Tibial artery (tissue), 4 donors: Measurements from ENCODE around the gene DYSF.
A peak's percentile ranks its signal among the peaks of the same experiment; 100 is the strongest.

Experiments used
- DNase-seq, 2 donors: peaks; one replicate each; pipeline ENCODE4 v3.0.0-alpha.2; 2019
- H3K27ac ChIP-seq, 2 donors: fragments of 200-600 bp; sonication (generic) in 1 of 2; 1 replicate in 1 of 2; 2 replicates in 1 of 2; pipeline ENCODE4 v1.5.1; 2018 to 2019; ENCODE audit warnings: mild to moderate bottlenecking in 1 of 2
- H3K27me3 ChIP-seq, 2 donors: fragments of 200-600 bp; sonication (generic) in 1 of 2; one replicate each; pipeline versions ENCODE4 v1.5.1 to v1.6.0; 2016 to 2019
- H3K36me3 ChIP-seq, 3 donors: fragments of 200-600 bp; sonication (generic) in 2 of 3; one replicate each; pipeline ENCODE4 v1.5.1; 2016 to 2019; ENCODE audit warnings: mild to moderate bottlenecking in 2 of 3
- H3K4me1 ChIP-seq, 4 donors: fragments of 200-600 bp; sonication (generic) in 2 of 4; 1 replicate in 3 of 4; 2 replicates in 1 of 4; pipeline ENCODE4 v1.5.1; 2016 to 2019
- H3K4me3 ChIP-seq, 2 donors: fragments of 200-600 bp; sonication (generic) in 1 of 2; 1 replicate in 1 of 2; 2 replicates in 1 of 2; pipeline ENCODE4 v1.5.1; 2018 to 2019; ENCODE audit warnings: mild to moderate bottlenecking in 2 of 2
- H3K9me3 ChIP-seq, 3 donors: fragments of 200-600 bp; sonication (generic) in 1 of 3; one replicate each; pipeline ENCODE4 v1.5.1; 2016 to 2019
- intact Hi-C: fragments of 100-400 bp; cut with DNase I; formaldehyde crosslinking; loops from one replicate; pipeline ENCODE4 v1.15.0; 2023; ENCODE audit warnings: low total_unique reads
- TF ChIP-seq, protein P1 (sequence below), 2 experiments: fragments of 200-600 bp in 1 of 2; fragments of 450-650 bp in 1 of 2; IDR thresholded peaks; one replicate each; pipeline ENCODE4 v1.5.1; 2017 to 2019; ENCODE audit warnings: antibody characterized with exemption in 2 of 2, mild to moderate bottlenecking in 1 of 2, moderate library complexity in 1 of 2

The DYSF gene

GRCh38 chr2:71557321-71557720 is 104.0 kb downstream of the DYSF start:
- TF ChIP-seq, protein P1, sequence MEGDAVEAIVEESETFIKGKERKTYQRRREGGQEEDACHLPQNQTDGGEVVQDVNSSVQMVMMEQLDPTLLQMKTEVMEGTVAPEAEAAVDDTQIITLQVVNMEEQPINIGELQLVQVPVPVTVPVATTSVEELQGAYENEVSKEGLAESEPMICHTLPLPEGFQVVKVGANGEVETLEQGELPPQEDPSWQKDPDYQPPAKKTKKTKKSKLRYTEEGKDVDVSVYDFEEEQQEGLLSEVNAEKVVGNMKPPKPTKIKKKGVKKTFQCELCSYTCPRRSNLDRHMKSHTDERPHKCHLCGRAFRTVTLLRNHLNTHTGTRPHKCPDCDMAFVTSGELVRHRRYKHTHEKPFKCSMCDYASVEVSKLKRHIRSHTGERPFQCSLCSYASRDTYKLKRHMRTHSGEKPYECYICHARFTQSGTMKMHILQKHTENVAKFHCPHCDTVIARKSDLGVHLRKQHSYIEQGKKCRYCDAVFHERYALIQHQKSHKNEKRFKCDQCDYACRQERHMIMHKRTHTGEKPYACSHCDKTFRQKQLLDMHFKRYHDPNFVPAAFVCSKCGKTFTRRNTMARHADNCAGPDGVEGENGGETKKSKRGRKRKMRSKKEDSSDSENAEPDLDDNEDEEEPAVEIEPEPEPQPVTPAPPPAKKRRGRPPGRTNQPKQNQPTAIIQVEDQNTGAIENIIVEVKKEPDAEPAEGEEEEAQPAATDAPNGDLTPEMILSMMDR (IDR thresholded peaks at IDR 0.05) = no peak
- Histone ChIP-seq H3K9me3 (no peaks in the 10 kb centered on the region), H3K4me1 (peaks cover 0 to 24% (median 10%) of the 10 kb centered on the region in 4 donors), H3K27me3 (no peaks in the 10 kb centered on the region), H3K4me3 (no peak overlapping the region), H3K27ac (no peak overlapping the region), H3K36me3 (peaks cover 0 to 12% (median 0%) of the 10 kb centered on the region in 3 donors)
- intact Hi-C loops = no loop called here
- DNase-seq = no peak

- intact Hi-C loops = no loop called here
Observed at GRCh38 chr2:71558300-71559051, 105.1 kb downstream of the DYSF start.

DNA sequence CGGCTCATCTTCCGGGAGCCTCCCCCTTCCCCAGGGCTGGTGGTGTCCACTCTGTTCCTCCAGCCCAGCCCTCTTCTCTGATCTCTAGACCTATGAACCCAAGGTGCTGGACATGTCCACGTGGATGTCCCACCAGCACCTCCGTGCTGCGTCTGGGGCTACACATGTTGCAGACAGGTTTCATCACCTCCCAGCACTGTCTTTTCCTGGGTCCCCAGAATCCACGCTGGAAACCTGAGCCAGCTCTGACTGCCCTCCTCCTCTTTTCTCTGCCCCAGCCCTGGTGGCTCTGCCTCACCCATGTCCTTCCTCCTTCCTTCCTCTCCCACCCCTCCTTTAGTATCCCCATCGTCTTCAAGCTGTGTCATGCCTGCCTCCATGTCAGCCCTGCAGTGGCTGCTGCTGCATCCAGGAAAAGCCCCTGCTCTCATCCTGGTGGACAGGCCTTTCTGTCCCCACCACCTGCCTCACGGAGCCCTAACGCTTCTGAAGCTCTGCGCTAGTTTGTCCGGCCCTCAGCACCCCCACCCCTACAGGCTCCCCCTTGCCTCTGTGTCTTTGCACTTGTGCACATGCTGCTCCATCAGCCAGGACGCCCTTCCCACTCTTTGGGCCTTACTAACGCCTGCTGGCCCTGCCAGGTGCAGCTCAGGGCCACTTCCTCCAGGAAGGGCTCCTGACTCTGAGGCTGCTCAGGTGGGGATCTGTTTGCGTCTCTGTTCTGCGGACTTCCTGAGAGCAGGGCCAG is 105.9 kb downstream of the DYSF start:
- Histone ChIP-seq H3K9me3 (no peaks in the 10 kb centered on the region), H3K4me1 (peaks cover 0 to 34% (median 10%) of the 10 kb centered on the region in 4 donors), H3K27me3 (no peaks in the 10 kb centered on the region), H3K4me3 (no peak overlapping the region), H3K36me3 (peaks cover 0 to under 1% (median 0%) of the 10 kb centered on the region in 3 donors), H3K27ac (no peak overlapping the region)
- intact Hi-C loops = no loop called here
- DNase-seq = no peak
- TF ChIP-seq, protein P1 (IDR thresholded peaks at IDR 0.05) = no peak

More at GRCh38 chr2:71558300-71559051, 105.1 kb downstream of the DYSF start:
- Histone ChIP-seq H3K36me3 (peaks cover 0 to 7% (median 0%) of the 10 kb centered on the region in 3 donors), H3K27me3 (no peaks in the 10 kb centered on the region), H3K9me3 (no peaks in the 10 kb centered on the region), H3K27ac (no peak overlapping the region), H3K4me3 (no peak overlapping the region), H3K4me1 (peaks cover 0 to 27% (median 10%) of the 10 kb centered on the region in 4 donors)
- TF ChIP-seq, protein P1 (IDR thresholded peaks at IDR 0.05) = no peak
- no peak for DNase-seq

DNA sequence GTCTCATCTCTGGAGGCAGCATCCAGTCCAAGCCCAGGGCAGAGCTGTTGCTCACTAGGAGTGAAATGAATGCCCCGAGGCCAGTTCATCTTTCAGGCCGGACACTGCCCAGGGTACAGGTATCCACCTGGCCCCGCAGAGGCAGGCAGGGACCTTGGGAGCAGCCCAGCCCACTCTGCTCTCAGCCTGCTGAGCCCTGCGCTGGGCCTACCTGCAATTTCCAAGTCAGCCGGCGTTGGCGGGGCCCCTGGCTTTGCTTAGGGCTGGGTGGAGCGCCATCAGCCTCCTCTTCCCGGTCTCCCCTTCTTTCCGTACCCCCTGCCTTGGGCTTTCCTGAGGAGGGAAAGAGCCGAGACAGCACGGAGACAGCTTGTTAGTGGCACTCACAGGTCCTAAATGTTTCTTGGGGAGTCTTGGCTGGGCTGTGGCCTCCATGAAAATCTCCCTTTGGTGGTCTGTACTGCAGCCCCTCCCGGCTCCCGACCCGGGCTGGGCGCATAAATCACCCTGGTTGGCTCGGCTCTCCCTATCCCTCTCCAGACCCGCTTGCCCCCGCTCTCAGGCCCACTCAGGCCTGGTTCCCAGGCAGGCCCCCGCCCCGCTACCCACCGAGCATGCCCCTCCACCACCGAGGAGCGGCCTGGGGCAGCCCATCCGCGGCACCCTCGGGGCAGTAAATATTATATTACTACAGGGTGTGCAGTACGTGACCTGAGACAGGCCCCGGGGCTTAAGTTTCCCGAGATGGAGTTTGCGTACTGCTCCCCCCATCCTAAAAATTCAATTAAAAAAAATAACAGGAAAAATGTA is 106.7 kb downstream of the DYSF start:
- peaks cover 0 to 41% (median 10%) of the 10 kb centered on the region in 4 donors for H3K4me1 ChIP-seq
- TF ChIP-seq, protein P1 (IDR thresholded peaks at IDR 0.05) = no peak
- no peaks in the 10 kb centered on the region for H3K27me3 ChIP-seq
- H3K4me3 ChIP-seq = peak overlapping the region in 1 of 2 donors; percentile 24
- H3K36me3 ChIP-seq = no peaks in the 10 kb centered on the region
- peak overlapping the region in 1 of 2 donors; percentile 12 for H3K27ac ChIP-seq
- no peaks in the 10 kb centered on the region for H3K9me3 ChIP-seq
- DNase-seq = no peak
- intact Hi-C loops = no loop called here

GRCh38 chr2:71560638-71561011 is 107.3 kb downstream of the DYSF start:
- peaks cover 0 to 47% (median 15%) of the 10 kb centered on the region in 4 donors for H3K4me1 ChIP-seq
- TF ChIP-seq, protein P1 (IDR thresholded peaks at IDR 0.05) = no peak
- no peaks in the 10 kb centered on the region for H3K36me3 ChIP-seq
- peak overlapping the region in 1 of 2 donors; percentile 24 for H3K4me3 ChIP-seq
- H3K9me3 ChIP-seq = no peaks in the 10 kb centered on the region
- no peaks in the 10 kb centered on the region for H3K27me3 ChIP-seq
- intact Hi-C loops = no loop called here
- DNase-seq = no peak
- no peak overlapping the region for H3K27ac ChIP-seq
